Endothelial cell of umbilical vein (primary cell): ENCODE results near the gene COMT. TPM values are rescaled to one million over a fixed set of nuclear protein-coding genes. Genes with fewer than 3 reads are reported as not detected.

Experiments used
- BruUV-seq: library from RNA; stranded (reverse); fragments of 400-500 nt; replicated peaks from 2 replicates; lab custom pipeline; 2021; lab: Mats Ljungman, UMichigan
- CTCF ChIA-PET: fragments of 300-600, 350-600 bp; sonication (Branson Sonifier 250); formaldehyde crosslinking; loops from one replicate; lab custom pipeline; 2021; ENCODE audit warnings: antibody characterized with exemption, inconsistent platforms; lab: Charles Lee
- POLR2A ChIA-PET: fragments of 300-600, 350-600 bp; sonication (Branson Sonifier 250); formaldehyde crosslinking; loops from one replicate; lab custom pipeline; 2021; ENCODE audit warnings: antibody characterized with exemption, inconsistent platforms; lab: Charles Lee
- DNase-seq: peaks from one replicate; pipeline ENCODE4 v3.0.0-alpha.2; 2011; ENCODE audit warnings: low read depth, low spot score
- FAIRE-seq: peaks from 2 replicates; lab custom pipeline; 2011; peaks lifted over from hg19 to GRCh38; lab: Jason Lieb, UNC
- H2AFZ ChIP-seq: 2 replicates; pipeline ENCODE4 v1.6.0; 2012; ENCODE audit warnings: low read depth, low read length, control low read depth, inconsistent platforms
- H3K27ac ChIP-seq: 2 replicates; pipeline ENCODE4 v1.5.1; 2011; ENCODE audit warnings: low read depth, mild to moderate bottlenecking, control low read depth, low read length, moderate library complexity; ENCODE audit not compliant: insufficient read depth
- H3K27me3 ChIP-seq, 2 experiments: 2 replicates each; pipeline versions ENCODE4 v1.6.0 to v1.6.1; 2011; ENCODE audit warnings: low read length in 2 of 2, mixed read lengths in 1 of 2; ENCODE audit not compliant: control insufficient read depth in 2 of 2, insufficient read depth in 2 of 2
- H3K36me3 ChIP-seq, 2 experiments: 2 replicates in 1 of 2; 3 replicates in 1 of 2; pipeline ENCODE4 v1.5.1; 2011; ENCODE audit warnings: low read length in 2 of 2, mild to moderate bottlenecking in 1 of 2, moderate library complexity in 1 of 2; ENCODE audit not compliant: control insufficient read depth in 2 of 2, insufficient read depth in 2 of 2; ENCODE audit errors: extremely low read depth in 1 of 2
- H3K4me1 ChIP-seq: 3 replicates; pipeline ENCODE4 v1.5.1; 2011; ENCODE audit warnings: mild to moderate bottlenecking, low read length; ENCODE audit not compliant: control insufficient read depth, insufficient read depth; ENCODE audit errors: extremely low read depth
- H3K4me2 ChIP-seq: 2 replicates; pipeline ENCODE4 v1.6.1; 2011; ENCODE audit warnings: low read length, control low read depth, mixed read lengths; ENCODE audit not compliant: insufficient read depth
- H3K4me3 ChIP-seq, 3 experiments: fragments of 200-600 bp in 1 of 3; sonication (generic), shearing (Covaris generic) in 1 of 3; replicated peaks in 1 of 3; 2 replicates each; pipeline ENCODE4 v1.5.1; 2011 to 2016; ENCODE audit warnings: control low read depth in 3 of 3, low read length in 3 of 3, mild to moderate bottlenecking in 2 of 3, inconsistent platforms in 1 of 3, low read depth in 1 of 3, moderate library complexity in 1 of 3; ENCODE audit not compliant: insufficient read depth in 1 of 3
- H3K79me2 ChIP-seq: 2 replicates; pipeline ENCODE4 v1.6.0; 2012; ENCODE audit warnings: low read length, inconsistent platforms; ENCODE audit not compliant: control insufficient read depth, insufficient read depth
- H3K9ac ChIP-seq: replicated peaks from 2 replicates; pipeline ENCODE3; 2011; ENCODE audit warnings: low read length, control low read depth; ENCODE audit not compliant: insufficient read depth; ENCODE audit errors: extremely low read depth
- H3K9me1 ChIP-seq: replicated peaks from 3 replicates; pipeline ENCODE4 v1.6.0; 2011; ENCODE audit warnings: mild to moderate bottlenecking, low read length; ENCODE audit not compliant: control insufficient read depth, insufficient read depth; ENCODE audit errors: extremely low read depth
- H3K9me3 ChIP-seq: replicated peaks from 2 replicates; pipeline ENCODE4 v1.5.1; 2012; ENCODE audit warnings: low read length, inconsistent platforms; ENCODE audit not compliant: control insufficient read depth, insufficient read depth
- H4K20me1 ChIP-seq: replicated peaks from 2 replicates; pipeline ENCODE3; 2011; ENCODE audit warnings: mild to moderate bottlenecking, low read length; ENCODE audit not compliant: control insufficient read depth, insufficient read depth; ENCODE audit errors: extremely low read depth
- EZH2 ChIP-seq: IDR thresholded peaks from 2 replicates; pipeline ENCODE4 v1.6.1; 2012; ENCODE audit warnings: borderline replicate concordance, low read depth, mild to moderate bottlenecking, moderate library complexity, low read length, inconsistent platforms; ENCODE audit not compliant: severe bottlenecking
- FOS ChIP-seq: IDR thresholded peaks from 2 replicates; pipeline ENCODE4 v1.6.1; 2011; ENCODE audit warnings: mild to moderate bottlenecking, low read length, moderate library complexity, borderline replicate concordance; ENCODE audit not compliant: insufficient read depth
- GATA2 ChIP-seq: IDR thresholded peaks from 2 replicates; pipeline ENCODE4 v1.7.0; 2011; ENCODE audit warnings: low read depth, mild to moderate bottlenecking, moderate library complexity, mixed read lengths, low read length; ENCODE audit not compliant: insufficient read length, insufficient read depth
- JUN ChIP-seq: IDR thresholded peaks from 2 replicates; pipeline ENCODE4 v1.6.1; 2011; ENCODE audit warnings: borderline replicate concordance, low read depth; ENCODE audit not compliant: insufficient read length, insufficient read depth
- MYC ChIP-seq: IDR thresholded peaks from one replicate; pipeline ENCODE4 v1.6.1; 2011; ENCODE audit warnings: mild to moderate bottlenecking, low read depth, low read length
- POLR2A ChIP-seq: IDR thresholded peaks from 2 replicates; pipeline ENCODE4 v1.6.1; 2012; ENCODE audit warnings: low read depth, mild to moderate bottlenecking, control low read depth, low read length
- POLR2AphosphoS5 ChIP-seq: IDR thresholded peaks from 2 replicates; pipeline ENCODE4 v1.6.1; 2012; ENCODE audit warnings: low read depth, mild to moderate bottlenecking, control low read depth, low read length, moderate library complexity; ENCODE audit not compliant: insufficient read depth
- dilution Hi-C: fragments of 300-500 bp; cut with MboI; formaldehyde crosslinking; loops from one replicate; pipeline ENCODE4 v1.15.0; 2019; ENCODE audit warnings: low sequenced_read_pairs; ENCODE audit not compliant: extremely low pct_ligation_motif_present
- intact Hi-C: fragments of 100-400 bp; cut with micrococcal nuclease; formaldehyde crosslinking; loops from one replicate; pipeline ENCODE4 v1.10.0; 2022
- polyA plus RNA-seq, 4 experiments: library from polyadenylated mRNA; depleted of rRNA in 3 of 4; stranded (reverse) in 3 of 4; unstranded in 1 of 4; fragments of >200 nt; gene quantifications; 2 replicates each; pipeline versions ENCODE4 v1.2.1 to v1.2.3, GENCODE V29; 2011 to 2012; ENCODE audit warnings: missing spikeins in 1 of 4
- total RNA-seq: library from RNA; stranded (reverse); gene quantifications from 2 replicates; pipeline ENCODE4 v1.2.3, GENCODE V29; 2021
- TF ChIP-seq, protein P1 (sequence below), 2 donors: IDR thresholded peaks; 1 replicate in 1 of 2; 2 replicates in 1 of 2; pipeline ENCODE4 v1.5.1; 2011; ENCODE audit warnings: low read length in 2 of 2, mild to moderate bottlenecking in 2 of 2, moderate library complexity in 2 of 2, control low read depth in 1 of 2, inconsistent platforms in 1 of 2, low read depth in 1 of 2; ENCODE audit not compliant: insufficient read depth in 1 of 2; ENCODE audit errors: extremely low read depth in 1 of 2
- TF ChIP-seq, protein P2 (sequence below): IDR thresholded peaks from 2 replicates; pipeline ENCODE4 v1.6.1; 2011; ENCODE audit not compliant: insufficient read depth, insufficient read length

The COMT gene
- total and polyA plus RNA-seq, 2 donors (not counting 3 experiments of a cell fraction or from before 2014, with no cell fraction given), result 221 to 537 TPM

DNA sequence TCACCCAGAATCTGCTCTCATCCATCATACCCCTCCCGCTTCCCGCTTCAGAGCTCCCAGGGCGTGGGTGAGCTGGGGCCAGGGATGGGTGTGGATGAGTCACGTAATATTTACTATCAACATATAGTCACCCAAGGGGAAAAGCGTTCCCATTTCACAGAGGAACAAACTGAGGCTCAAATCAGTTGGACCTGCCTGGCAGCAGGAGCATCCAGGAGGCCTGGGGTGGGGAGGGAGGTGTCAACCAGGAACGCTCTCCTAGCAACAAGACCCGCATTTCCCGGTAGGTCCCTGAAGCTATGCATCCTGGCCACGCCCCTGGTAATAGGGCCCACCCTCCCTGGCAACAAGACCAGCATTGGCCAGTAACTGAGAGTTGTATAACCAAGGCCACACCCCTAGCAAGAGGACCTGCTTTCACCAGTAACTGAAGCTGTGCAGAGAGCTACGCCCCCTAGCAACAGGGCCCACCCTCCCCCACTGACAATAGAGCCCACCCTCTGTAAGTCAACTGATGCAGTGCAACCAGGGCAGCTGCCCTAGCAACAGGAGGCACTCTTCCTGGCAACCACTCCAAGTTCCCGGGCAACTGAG, 32.8 kb downstream of the COMT start:
- intact Hi-C loops, result loop anchor here (2.0 kb wide), 1 partner anchor 20 kb away; no protein-coding TSS in a partner anchor
- no TSS peak for BruUV-seq
- Histone ChIP-seq H2AFZ (no peak overlapping the region), H3K27me3 (no peaks in the 10 kb centered on the region), H3K27ac (peak overlapping the region; percentile 65), H3K9ac (no peak overlapping the region), H4K20me1 (no peaks in the 10 kb centered on the region), H3K36me3 (peaks cover 14 to 58% of the 10 kb centered on the region in 2 experiments), H3K4me3 (no peak overlapping the region), H3K4me1 (peaks cover 19% of the 10 kb centered on the region), H3K79me2 (no peaks in the 10 kb centered on the region), H3K9me1 (no peaks in the 10 kb centered on the region), H3K9me3 (no peaks in the 10 kb centered on the region), H3K4me2 (no peak overlapping the region)
- POLR2A ChIA-PET, result interaction anchor here (0.6 to 2.0 kb wide), 5 partner anchors 10 to 39 kb away, joined by 3 to 8 read pairs (median 5); no protein-coding TSS in a partner anchor
- CTCF ChIA-PET, result interaction anchor here (0.5 to 12.2 kb wide), 13 partner anchors 9 to 244 kb away, joined by 3 to 304 read pairs (median 6); partner anchors contain the start of gene TANGO2
- dilution Hi-C loops, result no loop called here
- FAIRE-seq (peak; percentile 93), DNase-seq (peak; percentile 92)
- TF ChIP-seq, protein P1, sequence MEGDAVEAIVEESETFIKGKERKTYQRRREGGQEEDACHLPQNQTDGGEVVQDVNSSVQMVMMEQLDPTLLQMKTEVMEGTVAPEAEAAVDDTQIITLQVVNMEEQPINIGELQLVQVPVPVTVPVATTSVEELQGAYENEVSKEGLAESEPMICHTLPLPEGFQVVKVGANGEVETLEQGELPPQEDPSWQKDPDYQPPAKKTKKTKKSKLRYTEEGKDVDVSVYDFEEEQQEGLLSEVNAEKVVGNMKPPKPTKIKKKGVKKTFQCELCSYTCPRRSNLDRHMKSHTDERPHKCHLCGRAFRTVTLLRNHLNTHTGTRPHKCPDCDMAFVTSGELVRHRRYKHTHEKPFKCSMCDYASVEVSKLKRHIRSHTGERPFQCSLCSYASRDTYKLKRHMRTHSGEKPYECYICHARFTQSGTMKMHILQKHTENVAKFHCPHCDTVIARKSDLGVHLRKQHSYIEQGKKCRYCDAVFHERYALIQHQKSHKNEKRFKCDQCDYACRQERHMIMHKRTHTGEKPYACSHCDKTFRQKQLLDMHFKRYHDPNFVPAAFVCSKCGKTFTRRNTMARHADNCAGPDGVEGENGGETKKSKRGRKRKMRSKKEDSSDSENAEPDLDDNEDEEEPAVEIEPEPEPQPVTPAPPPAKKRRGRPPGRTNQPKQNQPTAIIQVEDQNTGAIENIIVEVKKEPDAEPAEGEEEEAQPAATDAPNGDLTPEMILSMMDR (IDR thresholded peaks at IDR 0.05; ENCODE audit: extremely low read depth in 1 of 2, insufficient read depth in 1 of 2, low read depth in 1 of 2, low read length in 2 of 2), result no peak
- TF ChIP-seq, protein P2, sequence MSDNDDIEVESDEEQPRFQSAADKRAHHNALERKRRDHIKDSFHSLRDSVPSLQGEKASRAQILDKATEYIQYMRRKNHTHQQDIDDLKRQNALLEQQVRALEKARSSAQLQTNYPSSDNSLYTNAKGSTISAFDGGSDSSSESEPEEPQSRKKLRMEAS, result no peak
- peak; percentile 37 for TF ChIP-seq POLR2AphosphoS5
- no peak for TF ChIP-seq MYC
- TF ChIP-seq GATA2, result no peak
- TF ChIP-seq POLR2A, result peak; percentile 17
- TF ChIP-seq JUN, result no peak
- TF ChIP-seq FOS, result no peak
- no peak for TF ChIP-seq EZH2
